Duodenal mucosa (tissue), 2 donors: ENCODE results near the gene HYAL4.
"Not testable (repeated sequence)": the region's sequence is repeated elsewhere in the genome, so short reads cannot be mapped to it uniquely, and the experiment has no call there.

Source experiments
- H3K27ac ChIP-seq: one replicate; pipeline ENCODE4 v1.7.0; 2013; ENCODE audit warnings: low read depth, low read length
- H3K27me3 ChIP-seq, 2 donors: one replicate each; pipeline ENCODE4 v1.7.0; 2013; ENCODE audit warnings: low read length in 2 of 2, control low read depth in 1 of 2; ENCODE audit not compliant: insufficient read depth in 2 of 2, control insufficient read depth in 1 of 2
- H3K36me3 ChIP-seq, 2 donors: one replicate each; pipeline ENCODE4 v1.7.0; 2013; ENCODE audit warnings: low read length in 2 of 2, control low read depth in 1 of 2; ENCODE audit not compliant: insufficient read depth in 2 of 2, control insufficient read depth in 1 of 2
- H3K4me1 ChIP-seq, 2 donors: one replicate each; pipeline ENCODE4 v1.7.0; 2013; ENCODE audit warnings: low read length in 2 of 2, control low read depth in 1 of 2; ENCODE audit not compliant: insufficient read depth in 2 of 2, control insufficient read depth in 1 of 2
- H3K4me3 ChIP-seq, 2 donors: one replicate each; pipeline ENCODE4 v1.7.0; 2013; ENCODE audit warnings: low read length in 2 of 2, low read depth in 1 of 2
- H3K9ac ChIP-seq, 2 donors: one replicate each; pipeline ENCODE4 v1.7.0; 2013; ENCODE audit warnings: low read length in 2 of 2, low read depth in 1 of 2
- H3K9me3 ChIP-seq, 2 donors: one replicate each; pipeline ENCODE4 v1.7.0; 2013; ENCODE audit warnings: low read length in 2 of 2, control low read depth in 1 of 2; ENCODE audit not compliant: control insufficient read depth in 1 of 2

The HYAL4 gene

GRCh38 chr7:123888192-123888591 lies 43.2 kb downstream of the HYAL4 start:
- H3K36me3 ChIP-seq, result no peaks in the 10 kb centered on the region
- H3K27me3 ChIP-seq, result no peaks in the 10 kb centered on the region
- no peaks in the 10 kb centered on the region for H3K4me1 ChIP-seq
- H3K4me3 ChIP-seq, result no peak overlapping the region
- H3K9me3 ChIP-seq, result no peaks in the 10 kb centered on the region
- no peak overlapping the region for H3K27ac ChIP-seq
- H3K9ac ChIP-seq, result no peak overlapping the region

- H3K27ac ChIP-seq, H3K27me3 ChIP-seq, H3K9ac ChIP-seq, H3K4me3 ChIP-seq, H3K4me1 ChIP-seq, H3K36me3 ChIP-seq, H3K9me3 ChIP-seq: not testable (repeated sequence)
These were observed 49.8 kb downstream of the HYAL4 start for GRCh38 chr7:123894753-123895152.

GRCh38 chr7:123901101-123901500 lies 56.1 kb downstream of the HYAL4 start:
- peaks cover 0 to 3% of the 10 kb centered on the region in 2 donors for H3K9me3 ChIP-seq
- H3K27me3 ChIP-seq, result no peaks in the 10 kb centered on the region
- H3K27ac ChIP-seq, result no peak overlapping the region
- H3K9ac ChIP-seq, result no peak overlapping the region
- no peaks in the 10 kb centered on the region for H3K4me1 ChIP-seq
- no peak overlapping the region for H3K4me3 ChIP-seq
- H3K36me3 ChIP-seq, result no peaks in the 10 kb centered on the region

GRCh38 chr7:123905714-123906113 lies 60.7 kb downstream of the HYAL4 start:
- no peak overlapping the region for H3K9ac ChIP-seq
- peaks cover 0 to 3% of the 10 kb centered on the region in 2 donors for H3K9me3 ChIP-seq
- H3K4me1 ChIP-seq, result no peaks in the 10 kb centered on the region

GRCh38 chr7:123916240-123916724 lies 71.3 kb downstream of the HYAL4 start:
- H3K9me3 ChIP-seq, result no peaks in the 10 kb centered on the region
- no peak overlapping the region for H3K9ac ChIP-seq
- peaks cover 3 to 7% of the 10 kb centered on the region in 2 donors for H3K4me1 ChIP-seq
- H3K27ac ChIP-seq, result no peak overlapping the region
- no peak overlapping the region for H3K4me3 ChIP-seq
- H3K27me3 ChIP-seq, result no peaks in the 10 kb centered on the region
- H3K36me3 ChIP-seq, result no peaks in the 10 kb centered on the region

More at GRCh38 chr7:123905714-123906113, 60.7 kb downstream of the HYAL4 start:
- no peaks in the 10 kb centered on the region for H3K36me3 ChIP-seq
- H3K27me3 ChIP-seq, result no peaks in the 10 kb centered on the region
- H3K27ac ChIP-seq, result no peak overlapping the region
- H3K4me3 ChIP-seq, result no peak overlapping the region

GRCh38 chr7:123917878-123918277 lies 72.9 kb downstream of the HYAL4 start:
- Histone ChIP-seq H3K27ac (no peak overlapping the region), H3K4me3 (no peak overlapping the region), H3K27me3 (no peaks in the 10 kb centered on the region), H3K4me1 (peaks cover 3 to 10% of the 10 kb centered on the region in 2 donors), H3K9ac (no peak overlapping the region), H3K36me3 (no peaks in the 10 kb centered on the region), H3K9me3 (no peaks in the 10 kb centered on the region)

- Histone ChIP-seq H3K27ac (no peak overlapping the region), H3K4me3 (no peak overlapping the region), H3K36me3 (no peaks in the 10 kb centered on the region), H3K27me3 (no peaks in the 10 kb centered on the region), H3K4me1 (peaks cover 3 to 10% of the 10 kb centered on the region in 2 donors), H3K9me3 (no peaks in the 10 kb centered on the region), H3K9ac (no peak overlapping the region)
These were observed 73.3 kb downstream of the HYAL4 start for GRCh38 chr7:123918309-123918708.

- Histone ChIP-seq H3K27ac (no peak overlapping the region), H3K9me3 (no peaks in the 10 kb centered on the region), H3K4me1 (peaks cover under 1 to 7% of the 10 kb centered on the region in 2 donors), H3K4me3 (no peak overlapping the region), H3K36me3 (no peaks in the 10 kb centered on the region), H3K9ac (no peak overlapping the region), H3K27me3 (no peaks in the 10 kb centered on the region)
These were observed 78.6 kb downstream of the HYAL4 start for GRCh38 chr7:123923599-123923998.

- no peak within 1 kb of the TSS for H3K9ac ChIP-seq
- H3K36me3 ChIP-seq, result no peaks in the 10 kb centered on the region
- no peak within 1 kb of the TSS for H3K27ac ChIP-seq
- no peaks in the 10 kb centered on the region for H3K9me3 ChIP-seq
- H3K4me3 ChIP-seq, result no peak within 1 kb of the TSS
- H3K27me3 ChIP-seq, result no peaks in the 10 kb centered on the region
- peaks cover 5 to 15% of the 10 kb centered on the region in 2 donors for H3K4me1 ChIP-seq
These were observed 80.0 kb downstream of the HYAL4 start, which contains the start of gene SPAM1 for GRCh38 chr7:123924941-123925340. TSS of gene SPAM1 (plus strand) at chr7:123925241. CDS start at chr7:123953571, 28,330 bp downstream.
